NB4 (cell line): ENCODE results near the gene RAP1GAP2.

Experiments
- DNase-seq: peaks from one replicate; pipeline ENCODE4 v3.0.0; 2010; ENCODE audit warnings: low read depth
- H3K4me3 ChIP-seq: one replicate; pipeline ENCODE4 v1.5.1; 2011; ENCODE audit warnings: mild to moderate bottlenecking, low read depth, low read length, moderate library complexity
- MAX ChIP-seq: IDR thresholded peaks from 2 replicates; pipeline ENCODE4 v1.6.1; 2011; ENCODE audit warnings: low read depth, low read length
- MYC ChIP-seq: IDR thresholded peaks from 2 replicates; pipeline ENCODE4 v1.6.1; 2011; ENCODE audit warnings: low read depth, low read length
- POLR2A ChIP-seq: IDR thresholded peaks from 2 replicates; pipeline ENCODE4 v1.6.1; 2011; ENCODE audit warnings: mild to moderate bottlenecking; ENCODE audit not compliant: insufficient read length; ENCODE audit errors: extremely low read depth
- TF ChIP-seq, protein P1 (sequence below): IDR thresholded peaks from one replicate; pipeline ENCODE4 v1.5.1; 2012; ENCODE audit warnings: low read depth, low read length

The RAP1GAP2 gene

GRCh38 chr17:3002538-3003295 lies 206.5 kb downstream of the RAP1GAP2 start:
- H3K4me3 ChIP-seq = no peak overlapping the region
- DNase-seq = peak; percentile 71

GRCh38 chr17:3003296-3004149 lies 207.3 kb downstream of the RAP1GAP2 start:
- TF ChIP-seq MYC (no peak), POLR2A (no peak), MAX (no peak)
- TF ChIP-seq, protein P1, sequence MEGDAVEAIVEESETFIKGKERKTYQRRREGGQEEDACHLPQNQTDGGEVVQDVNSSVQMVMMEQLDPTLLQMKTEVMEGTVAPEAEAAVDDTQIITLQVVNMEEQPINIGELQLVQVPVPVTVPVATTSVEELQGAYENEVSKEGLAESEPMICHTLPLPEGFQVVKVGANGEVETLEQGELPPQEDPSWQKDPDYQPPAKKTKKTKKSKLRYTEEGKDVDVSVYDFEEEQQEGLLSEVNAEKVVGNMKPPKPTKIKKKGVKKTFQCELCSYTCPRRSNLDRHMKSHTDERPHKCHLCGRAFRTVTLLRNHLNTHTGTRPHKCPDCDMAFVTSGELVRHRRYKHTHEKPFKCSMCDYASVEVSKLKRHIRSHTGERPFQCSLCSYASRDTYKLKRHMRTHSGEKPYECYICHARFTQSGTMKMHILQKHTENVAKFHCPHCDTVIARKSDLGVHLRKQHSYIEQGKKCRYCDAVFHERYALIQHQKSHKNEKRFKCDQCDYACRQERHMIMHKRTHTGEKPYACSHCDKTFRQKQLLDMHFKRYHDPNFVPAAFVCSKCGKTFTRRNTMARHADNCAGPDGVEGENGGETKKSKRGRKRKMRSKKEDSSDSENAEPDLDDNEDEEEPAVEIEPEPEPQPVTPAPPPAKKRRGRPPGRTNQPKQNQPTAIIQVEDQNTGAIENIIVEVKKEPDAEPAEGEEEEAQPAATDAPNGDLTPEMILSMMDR = no peak
- DNase-seq = peak; percentile 45
- no peak overlapping the region for H3K4me3 ChIP-seq

More at GRCh38 chr17:3002538-3003295, 206.5 kb downstream of the RAP1GAP2 start:
- TF ChIP-seq POLR2A (no peak), MAX (0 out of 2 replicates have a peak, but pooled peaks have one; percentile 6), MYC (no peak)

DNA sequence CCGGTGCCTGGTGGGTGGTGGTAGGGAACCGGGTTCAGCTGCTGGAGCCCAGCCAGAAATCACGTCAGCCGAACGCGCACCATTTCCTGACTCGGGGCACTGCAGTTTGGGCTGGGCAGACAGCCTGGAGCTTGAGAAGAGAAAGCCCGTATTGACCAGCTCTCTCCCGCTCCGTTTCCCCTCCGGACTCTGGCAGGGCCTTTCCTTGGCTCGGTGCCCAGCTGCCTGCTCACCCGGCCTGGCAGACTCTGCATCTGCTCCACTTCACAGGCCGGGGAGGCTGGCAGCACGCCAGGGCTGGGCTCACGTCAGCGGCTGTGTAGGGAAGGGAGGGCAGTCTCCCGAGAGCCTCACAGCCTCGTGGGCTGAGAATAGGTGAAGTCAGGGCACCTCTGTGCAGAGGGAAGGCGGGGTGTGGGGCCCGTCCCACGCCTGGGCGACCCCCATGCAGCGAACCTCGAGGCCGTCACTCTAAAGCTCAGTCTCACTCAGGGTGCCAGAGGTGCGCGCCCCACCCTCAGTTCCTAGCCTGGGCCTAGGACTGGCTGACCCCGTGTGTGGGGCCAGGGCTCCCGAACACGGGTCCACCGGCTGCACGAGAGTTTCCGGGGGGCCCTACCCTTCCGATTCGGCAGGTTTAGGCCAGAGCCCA lies 208.0 kb downstream of the RAP1GAP2 start:
- no peak for TF ChIP-seq MYC
- TF ChIP-seq, protein P1 = no peak
- no peak for TF ChIP-seq MAX
- TF ChIP-seq POLR2A = no peak

GRCh38 chr17:3004925-3005324 lies 208.7 kb downstream of the RAP1GAP2 start:
- TF ChIP-seq MAX (no peak), MYC (no peak)
- no peak overlapping the region for H3K4me3 ChIP-seq
- no peak for DNase-seq

More for the DNA sequence above, 208.0 kb downstream of the RAP1GAP2 start:
- H3K4me3 ChIP-seq = no peak overlapping the region
- no peak for DNase-seq

GRCh38 chr17:3005696-3006095 lies 209.5 kb downstream of the RAP1GAP2 start:
- TF ChIP-seq, protein P1 = no peak
- no peak for TF ChIP-seq MAX
- no peak overlapping the region for H3K4me3 ChIP-seq
- no peak for DNase-seq

- DNase-seq = no peak
- no peak overlapping the region for H3K4me3 ChIP-seq
- no peak for TF ChIP-seq MAX
- no peak for TF ChIP-seq MYC
- TF ChIP-seq, protein P1 = no peak
- no peak for TF ChIP-seq POLR2A
Observed at GRCh38 chr17:3006801-3007200, 210.6 kb downstream of the RAP1GAP2 start.
